ENCODE results near the gene TMEM163.

TMEM163 gene

DNA sequence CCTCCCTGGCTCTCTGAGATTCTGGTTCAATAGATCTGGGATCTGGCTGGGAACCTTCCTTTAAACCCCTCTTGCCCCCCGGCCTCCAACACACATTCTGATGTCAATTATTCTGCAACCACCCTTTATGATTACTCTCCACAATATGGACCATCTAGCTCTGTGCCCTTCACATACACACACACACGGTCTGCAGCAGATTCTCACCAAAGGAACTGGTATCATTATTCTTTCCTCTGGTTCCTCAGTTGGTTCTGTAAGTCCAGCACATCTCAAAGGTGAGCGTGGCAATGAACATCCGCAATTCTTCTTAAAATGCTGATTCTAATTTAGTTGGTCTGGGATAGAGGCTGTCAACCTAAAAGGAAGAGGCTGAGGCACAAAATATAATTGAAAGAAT lies 2.8 kb upstream of the TMEM163 start:
- no peak for DNase-seq

DNA sequence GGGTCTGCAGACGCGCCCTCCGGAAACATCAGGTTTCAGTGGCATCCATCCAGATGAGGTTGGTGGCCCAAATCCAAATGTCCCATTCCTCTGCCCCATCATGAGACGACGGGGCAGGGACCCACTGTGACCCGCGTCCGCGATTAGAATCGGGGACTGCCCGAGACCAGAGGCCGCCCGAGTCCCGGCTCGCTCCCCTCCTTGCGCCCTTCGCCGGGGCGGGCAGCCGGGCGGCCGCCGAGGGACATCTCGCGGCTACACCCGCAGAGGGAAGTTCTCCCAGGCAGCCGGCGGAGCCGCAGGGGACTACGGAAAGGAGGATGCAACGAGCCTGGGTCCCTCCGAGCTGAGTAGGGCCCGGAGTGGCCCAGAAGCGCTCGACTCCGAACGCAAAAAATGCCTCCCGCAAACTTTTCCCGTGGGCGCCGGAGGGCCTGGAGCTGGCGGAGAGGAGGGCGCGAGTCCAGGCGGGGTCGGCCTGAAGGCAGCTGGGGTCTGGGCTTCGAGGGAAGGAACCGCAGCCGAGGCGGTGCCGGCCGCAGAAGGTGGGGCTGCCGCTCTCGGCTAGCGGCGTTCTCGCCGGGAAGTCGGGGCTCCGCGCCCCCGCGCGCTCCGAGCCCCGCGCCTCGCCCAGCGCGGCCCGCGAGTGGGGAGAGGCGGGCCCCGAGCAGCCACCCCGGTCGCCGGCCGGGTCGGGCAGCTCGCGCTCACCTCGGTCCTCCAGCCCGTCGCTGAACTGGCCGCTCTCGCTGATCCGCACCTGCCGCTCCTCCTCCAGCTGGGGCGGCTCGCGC lies 580 bp downstream of the TMEM163 start:
- no peak for DNase-seq

DNA sequence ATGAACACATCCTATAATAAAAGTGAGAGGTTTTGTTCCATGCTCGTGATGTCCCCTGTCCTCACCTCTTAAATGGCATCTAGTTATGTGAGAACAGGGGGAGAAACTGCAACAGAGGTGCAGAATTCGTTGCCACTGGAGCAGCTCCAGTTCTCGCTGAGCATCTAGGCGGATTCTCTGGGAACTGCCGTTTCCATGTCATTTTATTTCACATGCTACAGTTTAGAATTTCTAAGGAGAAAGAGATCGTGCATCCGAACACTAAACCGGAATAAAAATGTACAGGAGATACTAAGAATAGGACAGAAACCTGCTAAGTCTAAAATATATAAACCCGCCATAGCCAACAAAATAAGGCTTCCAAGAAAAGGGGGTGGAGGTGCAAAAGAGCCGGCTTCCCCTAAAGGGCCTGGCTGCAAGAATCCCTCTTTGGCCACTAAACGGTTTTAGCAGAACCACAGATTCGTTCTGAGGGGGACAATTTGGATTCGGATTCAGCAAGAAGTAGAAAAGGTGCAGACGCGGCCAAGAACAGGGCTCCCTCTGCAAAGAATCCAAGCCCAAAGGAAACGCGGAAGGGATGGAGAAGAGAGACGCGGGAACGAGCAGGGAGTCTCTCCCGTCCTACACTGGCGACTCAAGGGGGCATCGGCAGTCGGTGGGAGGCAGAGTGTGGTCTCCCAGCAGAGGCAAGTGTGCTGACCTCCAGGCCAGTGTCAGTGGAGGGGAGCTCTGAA lies 1.3 kb downstream of the TMEM163 start:
- DNase-seq: no peak

DNA sequence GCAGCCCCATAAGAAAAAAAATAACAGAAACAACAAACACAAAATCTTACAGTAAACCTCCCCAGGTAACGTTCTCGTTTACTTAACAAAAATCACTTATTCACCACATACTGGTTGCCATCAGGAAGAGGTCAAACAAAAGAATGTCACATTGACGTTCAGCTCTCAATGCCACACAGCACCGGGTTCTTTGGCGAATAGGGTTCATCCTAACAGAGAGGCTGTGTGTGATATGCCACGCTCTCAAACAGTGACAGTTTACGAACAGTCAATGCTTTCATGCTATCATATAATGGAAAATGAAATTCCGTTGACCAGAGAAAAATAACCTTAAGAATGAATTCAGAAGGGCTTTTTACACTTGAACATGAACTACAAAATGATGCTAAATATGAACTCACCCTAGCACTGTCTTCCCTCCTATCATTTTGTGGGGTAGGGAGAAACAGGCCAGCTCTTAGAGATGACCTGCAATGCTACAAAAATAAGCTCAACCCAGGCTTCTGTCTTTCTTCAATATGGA lies 2.0 kb downstream of the TMEM163 start:
- DNase-seq: no peak

DNA sequence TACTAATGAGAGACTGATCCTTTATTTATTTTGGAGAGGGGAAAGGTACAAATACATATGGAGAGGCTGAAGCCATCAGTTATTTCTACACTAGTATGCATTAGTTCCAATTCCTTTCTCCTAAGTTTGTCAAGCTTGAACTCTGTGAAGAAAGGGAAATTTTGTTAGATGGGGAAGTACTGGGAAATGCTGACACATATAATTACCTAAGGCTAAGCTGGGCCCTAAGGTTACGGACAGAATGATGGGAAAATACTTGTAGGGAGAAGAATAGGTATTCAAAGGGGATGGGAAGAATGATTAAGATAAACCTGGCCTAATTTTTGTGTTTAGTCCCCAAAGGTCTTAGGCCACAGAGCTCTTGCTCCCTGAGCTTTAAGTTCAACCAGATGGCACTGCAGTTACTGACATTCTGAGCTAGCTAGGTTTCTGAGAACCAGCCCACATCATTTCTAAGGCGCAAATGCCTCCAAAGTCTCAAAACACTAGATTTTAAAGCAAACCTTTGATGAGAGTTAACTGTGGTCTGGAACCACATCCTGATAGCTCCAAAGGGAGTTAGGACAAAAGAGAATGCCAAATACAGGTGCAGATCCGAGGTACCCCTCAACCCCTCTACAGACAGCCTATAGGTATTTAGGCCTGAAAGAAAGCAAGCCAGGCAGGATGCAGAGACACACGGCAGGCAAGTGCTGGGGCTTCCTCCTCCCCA lies 2.7 kb downstream of the TMEM163 start:
- DNase-seq: no peak

DNA sequence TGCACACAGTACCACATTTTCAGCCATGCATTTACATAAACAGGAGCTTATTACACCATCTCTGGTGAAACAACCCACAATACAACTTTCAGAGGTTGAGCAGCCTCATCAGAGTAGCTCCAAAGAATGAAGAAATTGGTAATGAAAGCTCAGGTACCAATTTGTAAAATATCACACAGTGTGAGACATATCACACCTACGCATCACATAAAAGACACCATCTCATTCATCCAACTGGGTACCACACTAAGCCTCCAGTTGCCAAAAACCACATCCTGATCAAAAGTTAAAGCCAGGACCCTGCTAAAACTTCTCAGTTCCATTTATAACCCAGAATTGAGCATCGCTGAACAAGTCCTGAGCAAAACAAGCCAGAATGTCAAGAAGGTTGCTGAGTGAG lies 4.6 kb downstream of the TMEM163 start:
- no peak for DNase-seq

DNA sequence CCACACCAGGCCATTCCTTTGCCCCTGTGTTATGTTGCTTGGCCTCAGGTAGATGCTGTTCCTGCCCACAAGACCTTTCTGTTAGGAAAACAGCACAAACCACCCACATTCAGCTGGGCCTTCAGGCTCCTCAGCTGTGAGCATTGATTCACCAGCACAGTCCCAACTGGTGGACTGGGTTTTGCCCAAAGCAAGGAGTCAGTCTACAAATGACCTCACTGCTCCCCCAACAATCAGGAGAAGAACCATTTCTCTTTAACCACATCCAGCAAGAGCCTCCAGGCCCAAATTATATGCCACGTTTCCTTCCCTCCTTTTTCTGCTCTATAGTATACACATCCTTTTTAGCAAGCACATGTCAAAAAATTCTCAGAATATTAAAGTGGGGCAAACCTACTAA lies 5.2 kb downstream of the TMEM163 start:
- DNase-seq: no peak

DNA sequence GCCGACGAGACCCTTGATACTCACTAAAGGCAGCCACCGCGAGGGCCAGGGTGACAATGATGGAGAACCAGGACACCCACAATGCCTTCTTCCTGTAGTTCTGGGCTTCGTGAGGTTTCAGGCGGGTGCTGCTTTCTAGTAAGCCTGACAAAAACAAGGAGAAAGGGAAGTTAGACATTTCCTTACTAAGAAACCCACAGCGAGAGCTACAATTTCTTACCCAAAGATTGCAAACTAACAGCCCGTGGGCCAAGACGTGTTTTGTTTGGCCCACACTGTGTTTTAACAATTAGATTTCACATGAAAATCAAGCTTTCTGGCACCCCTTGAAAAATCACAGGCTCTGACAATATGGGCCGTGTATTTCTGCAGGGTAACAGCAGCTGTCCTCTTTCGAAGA lies 5.6 kb downstream of the TMEM163 start:
- no peak for DNase-seq

DNA sequence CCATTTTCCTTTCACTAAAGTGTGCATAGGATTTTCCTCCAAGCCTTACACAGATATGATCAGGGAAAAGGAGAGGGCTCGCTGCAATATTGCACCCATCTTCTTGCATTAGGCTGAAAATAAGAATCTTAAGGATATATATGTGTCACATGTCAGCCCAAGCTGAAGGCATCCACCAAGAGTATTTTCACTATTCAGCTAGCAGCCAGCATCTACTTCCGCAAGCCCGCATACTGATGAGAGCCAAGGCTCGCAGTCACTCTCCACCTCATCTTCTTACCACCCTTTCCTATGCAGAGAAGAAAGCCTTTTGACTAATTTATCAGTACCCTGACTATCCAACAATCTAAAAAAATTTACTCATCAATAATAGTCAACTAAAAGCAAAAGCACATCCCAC lies 6.1 kb downstream of the TMEM163 start:
- DNase-seq: no peak

DNA sequence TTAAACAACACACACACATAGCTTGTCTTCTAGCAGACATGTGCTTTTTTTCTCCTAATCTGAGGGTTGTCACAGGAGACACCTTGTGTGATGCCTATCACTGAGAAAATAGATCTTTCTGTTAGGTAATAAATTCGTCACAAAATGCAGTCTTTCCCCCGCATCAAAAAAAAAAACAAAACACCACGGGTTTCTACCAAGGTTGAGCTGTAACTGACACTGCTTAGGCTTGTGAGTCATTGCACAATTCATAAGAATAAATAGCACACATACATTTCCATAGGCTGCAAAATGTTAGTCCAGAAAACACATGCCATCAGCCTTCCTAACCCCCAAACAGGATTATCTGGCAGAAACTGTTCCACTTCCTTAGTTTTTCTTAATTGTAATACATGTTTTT lies 6.5 kb downstream of the TMEM163 start:
- DNase-seq: no peak

DNA sequence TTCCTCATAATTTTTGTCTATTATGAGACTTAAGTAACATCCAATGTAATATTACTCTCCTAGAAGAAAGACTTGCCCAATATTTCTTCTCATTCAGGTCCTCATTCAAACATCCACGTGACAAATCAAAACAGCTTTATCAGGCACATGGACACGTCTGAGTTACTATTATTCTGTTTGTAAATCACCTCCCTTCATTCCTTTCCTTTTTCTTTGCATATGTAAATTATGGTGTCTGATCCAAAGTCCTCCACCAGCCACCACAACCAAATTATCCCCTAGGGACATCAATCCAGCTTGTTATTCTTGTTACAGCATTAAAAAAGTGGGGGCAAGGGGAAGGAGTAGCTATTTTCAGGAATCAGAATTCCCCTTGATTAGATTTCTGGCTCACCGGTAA lies 7.1 kb downstream of the TMEM163 start:
- no peak for DNase-seq

DNA sequence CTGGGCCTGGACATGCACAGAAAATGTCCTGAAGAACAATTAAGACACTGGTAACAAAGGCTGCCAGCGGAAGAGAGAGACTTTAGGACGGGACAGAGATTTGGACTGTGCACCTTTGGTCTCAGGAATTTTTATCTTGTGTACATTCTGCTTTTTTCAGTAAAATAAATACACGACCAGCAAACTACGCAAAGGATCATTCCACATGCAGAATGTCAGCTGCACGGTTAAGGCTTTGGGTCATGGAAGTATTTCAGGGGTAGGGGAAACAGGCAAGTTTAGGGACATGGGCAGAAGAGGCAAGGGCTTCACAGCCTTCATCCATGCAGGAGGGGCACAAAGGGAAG lies 11.5 kb downstream of the TMEM163 start:
- no peak for DNase-seq

DNA sequence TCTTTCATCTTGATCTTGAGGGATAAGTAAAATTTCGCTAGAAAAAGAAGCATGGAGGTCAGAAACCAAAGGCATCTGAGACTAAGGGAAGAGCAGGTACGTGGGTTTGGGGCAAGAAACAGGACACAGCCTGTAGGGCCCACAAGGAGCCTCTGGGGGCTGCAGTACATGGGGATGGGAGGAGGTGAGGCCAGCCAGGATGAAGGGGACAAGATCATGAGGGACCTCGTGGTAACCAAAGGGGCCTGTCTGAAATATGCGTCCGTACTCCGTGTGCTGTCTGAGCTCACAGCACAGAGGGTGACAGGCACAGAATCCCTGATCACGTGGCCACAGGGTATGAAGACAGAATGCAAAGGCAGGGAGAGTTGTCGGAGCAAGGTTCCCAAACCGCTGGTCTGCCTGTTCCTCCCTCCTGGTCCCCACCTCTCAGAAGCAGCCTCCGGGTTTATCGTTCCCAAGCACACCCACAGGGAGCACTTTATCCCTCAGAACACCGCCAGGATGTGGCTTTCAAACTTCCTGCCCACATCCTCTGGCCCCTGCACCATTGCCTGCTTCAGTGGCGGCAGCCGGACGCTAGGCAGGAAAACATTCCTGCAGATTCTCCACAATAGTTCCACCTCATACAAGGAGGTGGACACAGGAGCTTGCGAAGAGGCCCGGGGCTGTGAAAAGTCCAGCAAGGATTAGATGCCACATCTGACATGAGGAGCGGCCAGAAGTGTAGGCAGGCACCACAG lies 12.0 kb downstream of the TMEM163 start:
- no peak for DNase-seq

DNA sequence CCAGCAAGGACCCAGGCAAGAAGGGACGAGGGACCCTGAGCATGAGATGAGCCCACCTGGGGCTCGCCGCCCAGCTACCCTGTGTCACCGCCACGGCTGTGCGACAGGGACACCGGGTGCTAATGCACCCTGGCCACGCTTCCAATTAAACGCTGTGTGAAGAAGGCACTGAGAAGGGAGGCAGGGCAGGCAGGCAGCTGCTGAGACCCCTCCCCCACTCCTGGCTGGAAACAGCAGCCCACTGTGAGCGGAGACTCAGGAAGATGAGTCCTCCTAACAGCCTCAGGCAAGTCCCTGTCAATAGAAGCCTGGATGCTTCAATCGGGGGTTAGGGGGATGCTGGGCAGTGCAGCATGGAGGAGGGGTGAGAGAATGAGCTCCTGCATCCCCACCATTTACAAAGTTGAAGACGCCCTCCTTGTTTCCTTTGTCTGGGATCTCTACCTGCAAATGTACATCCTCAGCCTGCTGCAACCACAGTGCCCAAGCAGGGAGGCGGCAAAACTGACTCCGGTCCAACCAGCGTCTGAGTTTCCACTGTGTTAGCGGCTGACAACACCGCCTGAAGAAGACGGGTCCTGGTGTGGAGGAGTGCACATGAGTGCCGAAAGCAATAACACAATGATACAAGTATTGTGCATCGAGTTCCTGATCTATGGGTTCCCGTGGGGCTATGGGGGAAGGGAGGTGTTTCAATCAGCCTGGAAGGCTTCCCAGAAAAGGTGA lies 12.8 kb downstream of the TMEM163 start:
- DNase-seq: no peak

DNA sequence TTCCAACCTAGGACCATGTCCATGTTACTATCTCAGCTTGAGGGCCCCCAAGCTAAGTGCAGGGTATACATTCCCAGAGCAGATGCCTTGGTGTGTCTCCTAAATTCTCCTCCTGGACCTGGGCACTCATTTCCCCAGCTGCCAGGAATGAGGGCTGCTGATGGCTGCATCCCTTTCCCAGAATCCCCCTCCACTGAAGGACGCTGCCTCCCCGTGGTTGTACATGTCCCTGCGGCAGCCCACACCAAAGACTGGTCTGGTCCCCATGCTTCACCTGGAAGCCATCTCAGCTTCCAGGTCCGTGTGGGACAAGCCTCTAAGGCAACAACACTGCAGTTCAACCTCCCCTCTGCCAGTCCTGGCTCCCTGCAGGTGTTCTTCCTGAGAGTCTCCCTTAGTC lies 14.6 kb downstream of the TMEM163 start:
- no peak for DNase-seq

DNA sequence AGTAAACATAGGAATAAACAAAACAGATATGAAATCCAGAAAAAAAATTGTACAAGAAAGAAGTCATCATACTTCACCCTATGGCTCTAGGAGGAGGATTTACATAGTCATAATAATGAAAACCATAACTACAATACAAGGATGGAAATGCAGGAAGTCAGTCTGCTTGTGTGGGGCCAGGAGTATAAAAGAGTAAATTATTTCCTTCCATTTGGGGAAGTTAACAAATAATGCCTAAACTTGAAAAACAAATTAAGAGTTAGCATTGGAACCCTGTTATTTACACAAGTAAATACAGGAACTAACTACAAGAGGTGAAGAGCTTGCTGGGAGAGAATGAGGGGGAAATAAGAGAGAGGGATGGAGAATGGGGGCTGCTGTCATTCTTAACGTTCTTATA lies 15.4 kb downstream of the TMEM163 start:
- DNase-seq: no peak

DNA sequence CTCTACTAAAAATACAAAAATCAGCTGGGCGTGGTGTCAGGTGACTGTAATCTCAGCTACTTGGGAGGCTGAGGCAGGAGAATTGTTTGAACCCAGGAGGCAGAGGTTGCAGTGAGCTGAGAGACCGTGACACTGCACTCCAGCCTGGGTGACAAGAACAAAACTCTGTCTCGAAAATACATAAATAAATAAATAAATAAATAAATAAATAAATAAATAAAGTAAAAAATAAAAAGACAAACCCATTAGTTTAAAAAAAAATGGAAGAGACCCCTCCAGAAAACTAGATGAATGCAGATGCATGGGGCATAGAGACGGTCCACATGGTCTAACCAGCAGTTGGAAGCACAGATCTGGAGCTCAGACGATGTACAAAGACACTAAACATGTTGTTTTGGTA lies 18.1 kb downstream of the TMEM163 start:
- DNase-seq: no peak

DNA sequence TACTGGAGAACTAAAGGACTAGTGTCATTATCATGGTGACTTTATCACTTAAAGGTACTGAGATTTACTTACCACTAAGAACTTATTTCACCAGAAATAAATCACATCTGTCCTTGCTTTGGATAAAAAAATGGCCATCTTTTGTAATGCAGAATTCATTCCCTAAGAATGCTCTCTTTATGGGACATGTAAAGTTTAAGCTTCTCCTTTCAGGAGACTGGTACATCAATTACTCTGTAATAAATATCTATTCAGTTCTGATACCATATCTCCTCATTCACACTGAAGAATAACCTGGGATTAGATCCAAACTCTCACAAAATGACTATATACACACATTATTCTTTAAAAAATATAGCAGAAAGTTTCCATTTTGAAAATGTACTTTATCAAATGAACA lies 24.4 kb downstream of the TMEM163 start:
- DNase-seq: no peak

DNA sequence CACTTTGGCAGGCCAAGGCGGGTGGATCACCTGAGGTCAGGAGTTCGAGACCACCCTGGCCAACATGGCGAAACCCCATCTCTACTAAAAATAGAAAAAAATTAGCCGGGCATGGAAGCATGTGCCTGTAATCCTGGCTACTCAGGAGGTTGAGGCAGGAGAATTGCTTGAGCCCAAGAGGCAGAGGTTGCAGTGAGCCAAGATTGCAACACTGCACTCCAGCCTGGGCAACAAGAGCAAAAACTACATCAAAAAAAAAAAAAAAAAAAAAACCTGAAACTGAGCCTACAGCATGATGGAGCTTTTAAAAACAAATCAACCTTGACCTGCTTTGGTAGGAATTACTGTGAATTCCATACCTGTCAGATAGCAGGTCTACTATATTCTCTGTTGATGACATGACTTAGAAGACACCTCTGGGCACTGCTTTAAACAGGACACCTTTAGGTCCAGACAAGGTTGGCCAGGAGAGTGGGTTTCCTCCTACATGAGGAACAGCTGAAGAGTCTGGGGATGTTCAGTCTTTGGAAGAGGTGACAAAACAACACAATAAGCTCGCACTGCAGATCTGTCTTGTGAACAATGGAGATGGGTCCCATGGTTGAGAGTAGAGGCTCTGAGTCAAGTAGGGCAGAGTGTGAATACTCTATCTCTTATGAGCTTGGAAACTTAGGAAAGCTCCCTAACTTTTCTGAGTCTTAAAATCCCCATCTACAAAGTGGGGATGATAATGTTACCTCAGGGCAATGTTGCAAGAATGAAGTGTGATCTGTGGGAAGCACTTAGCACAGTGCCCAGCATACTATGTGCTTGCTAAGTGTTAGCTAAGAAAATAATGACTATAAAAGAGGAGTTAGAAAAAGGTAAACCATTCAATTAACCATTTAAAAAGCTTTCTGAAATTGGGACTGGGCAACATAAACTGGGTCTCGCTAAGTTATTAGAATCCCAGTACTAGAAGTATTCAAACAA lies 25.2 kb downstream of the TMEM163 start:
- no peak for DNase-seq

DNA sequence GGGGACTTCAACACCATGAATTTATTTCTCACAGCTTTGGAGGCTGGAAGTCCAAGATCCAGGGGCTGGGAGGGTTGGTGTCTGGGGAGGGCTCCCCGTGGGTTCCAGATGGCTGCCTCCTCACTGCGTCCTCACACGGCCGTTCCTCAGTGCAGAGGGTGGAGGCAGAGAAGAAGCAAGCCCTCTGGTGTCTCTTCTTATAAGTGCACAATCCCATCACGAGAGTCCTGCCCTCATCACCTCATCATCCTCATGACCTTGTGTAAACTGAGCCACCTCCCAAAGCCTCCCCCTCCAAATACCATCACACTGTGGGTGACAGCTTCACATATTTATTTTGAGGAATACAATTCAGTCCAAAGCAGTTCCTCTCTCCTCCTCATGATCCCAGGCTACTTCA lies 26.3 kb downstream of the TMEM163 start:
- DNase-seq: no peak

DNA sequence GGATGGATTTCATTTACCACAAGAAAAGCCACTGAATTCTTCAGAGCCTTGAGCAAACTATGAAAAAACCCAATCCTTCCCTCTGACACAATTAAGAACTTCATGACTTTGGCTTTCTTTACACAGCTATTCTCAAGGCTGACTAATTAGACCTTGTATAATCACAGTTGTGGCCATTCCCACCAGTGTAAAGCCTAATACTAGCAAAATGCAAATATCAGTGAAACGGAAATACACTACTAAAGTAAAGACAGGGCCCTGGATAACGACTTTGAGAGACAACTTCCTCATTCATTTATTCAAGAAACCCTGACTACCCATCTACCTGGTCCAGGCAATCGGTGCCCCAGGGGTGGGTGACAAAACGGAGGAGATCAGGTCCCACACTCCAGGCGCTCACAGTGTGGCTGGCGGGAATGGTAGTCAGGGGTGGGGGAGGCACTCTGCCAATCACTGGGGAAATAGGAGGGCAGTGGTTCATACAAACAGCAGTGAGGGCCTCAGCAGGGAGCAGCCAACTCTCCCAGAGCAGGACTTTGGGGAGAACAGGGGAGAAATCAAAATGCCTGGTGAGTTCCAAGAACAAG lies 28.1 kb downstream of the TMEM163 start:
- no peak for DNase-seq

Measured in DMS153 (cell line).